CD4-positive, alpha-beta T cell treated with Interleukin-6 for 4 hours (primary cell): Measurements from ENCODE around the gene ZBTB46.
"Not testable (repeated sequence)": the region's sequence is repeated elsewhere in the genome, so short reads cannot be mapped to it uniquely, and the experiment has no call there.

Experiments
- DNase-seq: peaks from one replicate; pipeline ENCODE4 v3.0.0-alpha.2; 2020; ENCODE audit warnings: mixed read lengths

The ZBTB46 gene

GRCh38 chr20:63858393-63859165, 27.5 kb upstream of the ZBTB46 start:
- no peak for DNase-seq

DNA sequence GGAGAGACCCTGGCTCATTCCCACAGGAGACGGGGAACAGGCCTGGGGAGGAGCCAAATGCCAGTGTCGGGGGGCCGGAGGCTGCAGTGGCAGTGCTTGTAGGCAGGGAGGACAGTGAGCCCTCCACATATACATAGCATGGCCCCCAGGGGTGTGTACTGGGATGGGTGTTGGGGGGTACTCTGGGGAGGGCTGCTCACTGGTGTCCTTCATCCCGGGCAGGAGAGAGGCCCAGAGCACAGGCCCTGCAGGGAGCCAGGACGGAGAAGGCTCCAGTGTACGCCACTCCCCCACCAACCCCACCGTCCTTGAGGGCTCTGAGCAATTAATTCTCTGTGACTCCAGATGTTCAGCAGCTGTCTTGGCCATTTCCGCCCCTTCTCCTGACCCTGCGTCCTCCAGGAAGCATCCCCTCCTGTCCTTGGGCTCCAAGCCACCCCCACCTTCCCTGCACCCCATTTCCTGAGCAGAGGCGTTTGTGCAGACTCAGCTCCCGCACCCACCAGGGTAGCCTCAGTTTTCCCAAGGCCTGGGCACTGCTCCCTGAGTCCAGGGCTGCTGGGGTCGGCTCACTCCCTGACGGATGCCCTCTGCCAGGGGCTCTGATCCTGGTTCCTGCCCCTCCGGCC, 26.8 kb upstream of the ZBTB46 start:
- DNase-seq = no peak

DNA sequence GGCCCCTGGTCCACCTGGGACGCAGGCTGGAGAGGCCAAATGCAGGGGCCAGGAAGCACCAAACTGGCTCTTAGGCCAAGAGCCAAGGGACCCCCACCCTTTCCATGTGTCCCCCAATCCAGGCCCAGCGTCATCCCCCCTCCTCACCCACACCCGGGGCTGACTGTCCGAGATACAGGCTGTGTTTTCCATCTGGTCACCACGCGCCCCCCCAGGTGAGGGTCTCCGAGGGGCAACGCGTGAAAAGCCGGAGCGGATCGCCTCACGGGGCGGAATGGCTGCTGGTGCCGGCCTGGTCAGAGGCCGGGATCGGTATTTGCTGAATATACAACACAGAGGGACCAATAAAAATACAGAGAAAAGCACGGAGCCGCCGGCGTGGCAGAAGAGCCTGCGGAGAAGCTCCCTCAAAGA, 25.0 kb upstream of the ZBTB46 start:
- no peak for DNase-seq

GRCh38 chr20:63855363-63856097, 24.5 kb upstream of the ZBTB46 start:
- DNase-seq = no peak

DNA sequence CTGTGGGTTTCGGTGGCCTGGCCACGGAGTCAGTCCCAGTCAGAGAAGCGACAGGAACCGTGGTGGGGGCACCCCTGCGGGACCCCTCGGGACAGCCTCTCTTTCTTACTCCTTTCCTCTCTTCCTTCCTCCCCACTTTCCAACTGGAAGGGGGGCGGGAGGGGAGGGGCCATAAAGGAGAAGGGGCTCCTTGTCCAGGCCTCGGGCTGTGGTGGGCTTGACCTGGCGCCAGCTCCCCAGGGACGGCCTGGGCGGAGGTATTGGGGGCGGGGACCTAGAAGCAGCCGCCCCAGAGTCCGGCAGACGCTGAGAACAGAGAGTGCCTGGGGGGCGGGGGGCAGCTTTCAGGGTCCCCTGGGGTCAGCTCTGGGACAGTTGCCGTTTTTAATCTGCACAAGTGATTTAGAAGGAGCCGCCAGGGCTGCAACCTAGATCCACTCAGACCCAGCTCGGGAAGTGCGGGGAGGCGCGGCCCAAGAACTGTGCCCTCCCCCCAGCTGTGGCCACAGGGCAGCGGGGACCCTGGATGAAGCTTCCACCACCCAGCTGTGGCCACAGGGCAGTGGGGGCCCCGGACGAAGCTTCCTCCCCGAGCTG, 23.8 kb upstream of the ZBTB46 start:
- DNase-seq = no peak

DNA sequence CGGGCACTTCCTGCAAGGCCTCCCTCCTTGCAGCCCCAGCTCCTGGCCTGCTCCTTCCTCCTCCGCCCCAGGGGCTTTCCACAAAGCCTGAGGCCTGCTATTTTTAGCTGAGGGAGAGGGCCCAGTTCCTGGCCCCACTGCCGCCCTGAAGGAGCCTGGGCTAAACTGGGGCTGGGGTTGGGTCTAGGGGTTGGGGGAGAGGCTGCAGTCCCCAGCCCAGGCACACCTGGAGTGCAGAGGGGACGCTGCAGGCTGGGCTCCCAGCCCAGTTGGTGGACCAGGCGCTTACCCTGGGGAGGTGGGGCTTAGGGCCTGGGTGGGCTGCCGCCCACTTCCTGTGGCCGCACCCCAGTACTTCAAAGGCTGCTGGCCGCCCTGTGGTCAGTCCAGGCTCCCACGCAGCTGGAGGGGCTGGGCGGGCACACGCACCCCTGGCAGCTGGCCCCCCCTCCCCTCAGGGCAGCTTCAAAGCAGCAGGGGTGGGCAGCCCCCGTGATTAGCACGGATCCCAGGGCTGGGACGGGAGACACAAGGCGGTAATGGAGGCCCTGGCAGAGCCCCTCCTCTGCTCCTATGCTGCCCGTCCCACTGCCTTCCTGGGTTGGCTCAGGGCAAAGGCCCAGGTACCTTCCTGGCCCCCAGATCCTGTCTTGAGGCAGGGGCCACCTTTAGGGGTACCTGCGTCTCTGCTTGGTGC, 23.2 kb upstream of the ZBTB46 start:
- no peak for DNase-seq

DNA sequence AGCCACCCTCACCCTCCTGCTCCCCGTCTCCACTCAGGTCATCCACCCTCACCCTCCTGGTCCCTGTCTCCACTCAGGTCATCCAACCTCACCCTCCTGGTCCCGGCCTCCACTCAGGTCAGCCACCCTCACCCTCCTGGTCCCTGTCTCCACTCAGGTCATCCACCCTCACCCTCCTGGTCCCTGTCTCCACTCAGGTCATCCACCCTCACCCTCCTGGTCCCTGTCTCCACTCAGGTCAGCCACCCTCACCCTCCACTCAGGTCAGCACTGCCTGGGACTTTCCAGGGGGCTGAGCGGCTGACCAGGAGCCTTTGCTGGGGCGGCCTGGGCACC, 22.6 kb upstream of the ZBTB46 start:
- DNase-seq = not testable (repeated sequence)

DNA sequence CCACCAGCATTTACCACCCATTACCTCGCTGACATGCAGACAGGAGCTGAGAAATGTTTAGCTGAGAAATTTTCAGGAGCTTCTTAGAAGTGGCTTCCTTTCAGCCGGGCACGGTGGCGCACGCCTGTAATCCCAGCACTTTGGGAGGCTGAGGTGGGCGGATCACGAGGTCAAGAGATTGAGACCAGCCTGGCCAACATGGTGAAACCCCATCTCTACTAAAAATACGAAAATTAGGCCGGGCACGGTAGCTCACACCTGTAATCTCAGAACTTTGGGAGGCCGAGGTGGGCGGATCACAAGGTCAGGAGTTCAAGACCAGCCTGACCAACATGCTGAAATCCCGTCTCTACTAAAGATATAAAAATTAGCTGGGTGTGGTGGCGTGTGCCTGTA, 20.5 kb upstream of the ZBTB46 start:
- not testable (repeated sequence) for DNase-seq

DNA sequence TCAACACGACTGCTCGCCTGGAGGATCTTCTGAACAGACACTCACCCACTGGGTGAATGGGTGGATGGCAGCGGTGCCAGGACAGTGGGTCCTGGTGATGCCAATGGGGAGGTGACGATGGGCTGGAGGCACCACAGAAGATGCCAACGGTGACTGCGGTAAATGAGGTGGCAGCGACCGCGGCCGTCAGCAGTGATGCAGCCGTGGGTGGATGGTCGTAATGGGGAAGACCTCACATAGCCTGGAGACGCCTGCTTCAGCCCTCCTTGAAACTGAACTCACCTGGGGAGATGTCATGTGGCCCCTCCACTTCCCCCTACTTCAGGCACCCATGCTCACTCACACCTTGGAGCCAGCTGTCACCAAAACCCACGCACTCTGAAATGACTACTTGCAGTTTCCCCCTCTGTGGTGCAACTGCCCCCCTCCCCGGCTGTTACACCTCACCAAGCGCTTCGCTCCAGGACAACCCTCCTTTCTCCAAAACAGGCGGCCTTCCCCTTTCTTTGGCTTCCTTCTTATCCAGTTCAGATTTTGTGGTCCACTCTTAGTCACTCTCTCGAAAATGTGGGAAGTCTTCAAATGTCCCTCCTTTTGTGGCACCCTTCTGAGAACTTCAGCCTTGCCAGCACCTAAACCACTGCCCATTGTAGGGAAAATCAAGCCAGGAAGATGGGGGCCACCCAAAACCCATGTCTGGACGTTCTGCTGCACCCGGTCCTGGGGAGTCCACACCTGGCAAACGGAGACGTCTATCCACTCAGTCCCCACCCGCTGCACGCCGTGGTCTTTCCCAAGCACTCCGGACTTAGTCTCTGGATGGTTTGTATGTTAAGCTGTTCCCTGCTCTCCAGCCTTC, 19.9 kb upstream of the ZBTB46 start:
- no peak for DNase-seq

GRCh38 chr20:63848003-63848911, 17.2 kb upstream of the ZBTB46 start:
- DNase-seq = no peak

DNA sequence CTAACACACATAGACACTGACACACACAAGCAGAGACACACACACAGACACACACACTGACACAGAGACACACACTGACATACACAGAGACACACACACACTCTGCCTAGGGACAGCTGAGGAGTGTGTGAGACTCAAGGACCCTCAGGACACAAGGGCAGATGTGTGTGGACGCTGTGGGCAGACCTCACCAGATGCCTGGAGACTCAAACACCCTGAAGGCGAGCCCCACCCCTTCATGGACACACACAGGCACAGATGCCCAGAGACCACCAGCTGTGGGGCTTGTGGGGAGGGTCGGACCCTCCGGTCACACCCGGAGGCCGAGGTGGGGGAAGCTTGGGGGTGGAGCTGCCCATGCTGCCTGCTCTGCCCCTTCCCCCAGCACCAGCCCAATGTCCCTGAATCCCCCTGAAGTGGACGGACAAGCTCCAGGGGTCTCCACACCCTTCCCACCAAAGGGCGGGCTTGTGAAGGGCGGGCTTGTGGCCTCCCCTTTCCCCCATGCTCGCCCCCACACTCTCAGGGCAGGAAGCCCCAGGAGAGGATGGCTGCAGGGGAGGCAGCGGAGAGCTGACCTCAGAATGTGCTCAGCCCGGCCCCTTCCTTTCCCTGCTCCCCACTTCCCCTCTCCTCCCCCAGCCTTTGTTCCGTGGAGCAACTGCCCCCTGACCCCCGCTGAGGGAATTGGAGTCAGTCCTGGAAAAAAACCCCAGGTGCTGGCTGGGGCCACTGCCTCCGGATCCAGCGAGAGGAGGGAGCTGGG, 16.4 kb upstream of the ZBTB46 start:
- no peak for DNase-seq

GRCh38 chr20:63846888-63847236, 15.8 kb upstream of the ZBTB46 start:
- no peak for DNase-seq

DNA sequence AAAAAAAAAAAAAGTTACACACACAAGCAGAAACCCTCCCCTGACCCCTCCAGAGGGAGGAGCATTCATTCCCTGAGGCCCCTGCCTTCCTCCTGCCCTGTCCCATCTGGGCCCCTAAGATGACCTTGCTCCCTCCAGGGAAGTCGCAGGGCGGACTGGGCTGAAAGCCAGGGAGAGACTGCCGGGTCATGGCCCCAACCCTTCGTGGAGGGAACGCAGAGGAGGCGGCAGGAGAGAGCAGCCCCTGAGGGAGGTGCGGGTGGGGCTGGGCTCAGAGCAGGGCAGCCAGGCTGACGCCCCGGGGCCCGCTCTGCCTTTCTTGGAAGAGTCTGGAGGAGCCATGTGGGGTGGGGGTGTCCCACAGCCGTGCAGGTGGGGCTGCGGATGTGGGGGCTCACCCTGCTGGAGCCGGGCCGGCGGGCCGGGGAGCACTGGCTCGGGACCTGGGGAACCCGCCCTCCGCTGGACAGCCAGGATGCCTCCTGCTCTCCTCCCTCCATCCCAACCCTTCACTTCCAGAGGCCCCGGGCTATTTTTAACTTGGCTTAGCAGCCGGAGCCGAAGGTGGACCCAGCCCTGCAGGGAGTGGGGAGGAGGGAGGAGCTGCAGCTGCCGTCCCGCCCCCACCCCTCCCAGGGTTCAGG, 15.2 kb upstream of the ZBTB46 start:
- DNase-seq = no peak

DNA sequence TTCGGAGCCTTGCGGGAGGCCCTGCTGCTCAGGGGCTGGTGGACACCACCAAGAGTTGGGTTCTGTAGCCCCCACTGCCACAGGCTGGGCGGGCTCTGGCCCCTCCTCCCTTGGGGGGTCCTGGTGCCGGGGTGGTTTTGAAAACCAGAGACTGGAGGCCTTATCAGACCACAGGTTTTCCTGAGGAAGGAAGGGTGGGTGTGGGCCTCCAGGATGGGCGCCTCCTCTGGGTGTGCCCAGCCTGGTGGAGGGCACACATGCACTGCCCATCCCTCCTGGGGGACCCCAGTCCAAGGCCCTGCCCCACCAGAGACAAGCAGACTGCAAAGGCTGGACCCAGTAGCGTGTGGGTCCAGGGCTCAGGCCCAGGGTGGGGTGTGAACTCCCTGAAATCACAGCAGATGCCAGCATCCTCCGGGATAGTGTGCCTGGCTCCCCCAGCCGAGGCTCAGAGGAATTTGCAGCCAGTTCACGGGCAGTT, 13.5 kb upstream of the ZBTB46 start:
- no peak for DNase-seq

GRCh38 chr20:63843778-63844177, 12.7 kb upstream of the ZBTB46 start:
- no peak for DNase-seq

DNA sequence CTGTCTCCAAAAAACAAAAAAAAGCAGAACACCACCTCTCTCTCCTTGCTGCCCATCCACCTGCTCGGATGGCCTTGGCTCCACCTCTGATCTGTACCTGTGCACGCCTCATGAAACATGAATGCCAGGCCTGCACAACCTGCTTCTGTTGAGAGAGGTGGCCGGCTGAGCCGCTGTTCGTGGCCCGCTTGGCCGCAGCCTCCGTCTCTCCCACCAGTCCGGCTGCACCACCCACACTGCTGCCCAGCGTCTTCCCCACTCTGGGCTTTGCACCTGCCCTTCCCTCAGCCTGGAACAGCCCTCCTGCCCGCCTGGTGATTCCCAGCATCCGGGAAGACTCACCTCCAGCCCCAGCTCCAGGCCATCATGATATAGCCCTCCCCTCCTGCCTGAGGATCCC, 12.2 kb upstream of the ZBTB46 start:
- DNase-seq = no peak

GRCh38 chr20:63842258-63842657, 11.2 kb upstream of the ZBTB46 start:
- no peak for DNase-seq

GRCh38 chr20:63840405-63840828, 9.4 kb upstream of the ZBTB46 start:
- DNase-seq = no peak

DNA sequence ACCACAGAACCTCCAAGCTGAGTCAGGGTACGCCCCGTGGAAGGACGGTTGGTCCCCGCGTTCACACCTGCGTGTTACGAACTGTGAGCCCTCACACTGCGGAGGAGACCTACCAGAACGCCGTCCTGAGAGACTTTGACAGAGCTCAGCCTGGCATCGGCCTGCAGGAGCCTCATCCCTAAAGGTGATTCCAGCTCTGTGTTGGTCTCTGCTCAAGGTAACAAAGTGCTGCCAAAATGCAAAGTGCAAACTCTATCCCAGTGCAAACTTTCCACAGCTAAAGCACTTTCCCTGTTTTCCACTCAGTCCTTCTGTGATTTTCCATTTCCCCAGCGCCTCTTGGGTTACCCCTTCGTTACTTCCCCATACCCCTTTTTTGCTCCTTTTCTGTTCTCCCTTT, 8.6 kb upstream of the ZBTB46 start:
- DNase-seq = no peak

GRCh38 chr20:63837479-63837878, 6.4 kb upstream of the ZBTB46 start:
- DNase-seq = no peak
